ENCODE results near the gene RAB44. TPM values are rescaled to one million over a fixed set of nuclear protein-coding genes. Genes with fewer than 3 reads are reported as not detected.

The RAB44 gene
- total RNA-seq, 1 donor from 2014 or later = not detected

DNA sequence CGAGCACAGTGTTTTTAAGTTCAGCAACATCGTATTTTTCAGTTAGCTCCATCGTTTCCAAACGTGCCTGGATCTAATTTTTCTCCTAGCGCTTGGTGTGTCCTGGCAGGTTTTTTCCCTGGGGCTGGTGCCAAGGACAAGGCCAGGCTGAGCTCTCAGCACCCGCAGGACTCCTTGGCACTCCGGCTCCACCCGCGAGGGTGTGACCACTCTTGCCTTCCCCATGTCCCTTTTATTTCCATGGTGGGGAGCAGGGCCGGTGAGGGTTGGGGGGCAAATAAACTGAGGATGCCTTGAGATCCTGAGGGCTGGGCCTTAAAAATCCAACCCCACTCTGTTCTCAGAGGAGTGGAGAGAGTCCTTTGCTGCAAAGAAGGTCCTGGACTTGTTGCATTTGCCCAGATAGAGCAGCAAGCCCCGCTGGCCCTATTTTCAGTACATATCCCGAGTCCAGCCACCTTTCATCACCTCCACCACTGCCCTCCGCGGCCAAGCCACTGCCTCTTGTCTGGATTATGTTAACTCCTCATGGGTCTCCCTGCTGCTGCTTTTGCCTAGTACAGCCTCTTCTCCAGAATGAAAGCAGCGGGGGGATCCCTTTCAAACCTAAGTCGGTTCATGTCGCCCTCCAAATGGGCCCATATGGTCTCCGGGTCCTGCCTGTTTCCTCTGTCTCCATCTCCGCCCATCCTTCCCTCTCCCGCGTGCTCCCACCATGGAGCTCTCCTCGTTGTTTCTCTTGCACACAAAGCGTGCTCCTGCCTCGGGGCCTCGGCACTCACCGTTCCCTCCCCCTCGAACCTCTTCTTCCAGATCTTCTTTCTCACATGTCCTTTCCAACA, 4.5 kb upstream of the RAB44 start:
- Mint-ChIP-seq H3K4me3 (no peak overlapping the region), H3K27ac (peak overlapping the region; percentile 12), H3K4me1 (ENCODE audit: unreplicated experiment) (no peaks in the 10 kb centered on the region), H3K27me3 (no peaks in the 10 kb centered on the region), H3K36me3 (no peaks in the 10 kb centered on the region), H3K9me3 (no peaks in the 10 kb centered on the region)
- TF ChIP-seq, protein P1, sequence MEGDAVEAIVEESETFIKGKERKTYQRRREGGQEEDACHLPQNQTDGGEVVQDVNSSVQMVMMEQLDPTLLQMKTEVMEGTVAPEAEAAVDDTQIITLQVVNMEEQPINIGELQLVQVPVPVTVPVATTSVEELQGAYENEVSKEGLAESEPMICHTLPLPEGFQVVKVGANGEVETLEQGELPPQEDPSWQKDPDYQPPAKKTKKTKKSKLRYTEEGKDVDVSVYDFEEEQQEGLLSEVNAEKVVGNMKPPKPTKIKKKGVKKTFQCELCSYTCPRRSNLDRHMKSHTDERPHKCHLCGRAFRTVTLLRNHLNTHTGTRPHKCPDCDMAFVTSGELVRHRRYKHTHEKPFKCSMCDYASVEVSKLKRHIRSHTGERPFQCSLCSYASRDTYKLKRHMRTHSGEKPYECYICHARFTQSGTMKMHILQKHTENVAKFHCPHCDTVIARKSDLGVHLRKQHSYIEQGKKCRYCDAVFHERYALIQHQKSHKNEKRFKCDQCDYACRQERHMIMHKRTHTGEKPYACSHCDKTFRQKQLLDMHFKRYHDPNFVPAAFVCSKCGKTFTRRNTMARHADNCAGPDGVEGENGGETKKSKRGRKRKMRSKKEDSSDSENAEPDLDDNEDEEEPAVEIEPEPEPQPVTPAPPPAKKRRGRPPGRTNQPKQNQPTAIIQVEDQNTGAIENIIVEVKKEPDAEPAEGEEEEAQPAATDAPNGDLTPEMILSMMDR (conservative IDR thresholded peaks at IDR 0.05) = no peak
- no peak for DNase-seq (ENCODE audit: extremely low spot score, unreplicated experiment)

DNA sequence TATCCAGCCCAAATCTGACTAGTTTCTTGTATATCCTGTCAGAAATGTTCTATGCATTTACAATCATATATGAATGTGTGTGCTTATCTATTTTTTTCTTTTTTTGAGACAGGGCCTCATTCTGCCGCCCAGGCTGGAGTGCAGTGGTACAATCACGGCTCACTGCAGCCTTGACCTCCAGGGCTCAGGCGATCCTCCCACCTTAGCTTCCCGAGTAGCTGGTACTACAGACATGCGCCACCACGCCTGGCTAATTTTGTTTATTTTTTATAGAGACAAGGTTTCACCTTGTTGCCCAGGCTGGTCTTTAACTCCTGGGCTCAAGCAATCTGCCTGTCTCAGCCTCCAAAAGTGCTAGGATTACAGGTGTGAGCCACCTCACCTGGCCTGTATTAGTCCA, 3.0 kb upstream of the RAB44 start:
- H3K27me3 Mint-ChIP-seq = peaks cover 6% of the 10 kb centered on the region
- no peak overlapping the region for H3K27ac Mint-ChIP-seq
- no peaks in the 10 kb centered on the region for H3K36me3 Mint-ChIP-seq
- no peaks in the 10 kb centered on the region for H3K4me1 Mint-ChIP-seq (ENCODE audit: unreplicated experiment)
- H3K9me3 Mint-ChIP-seq = no peaks in the 10 kb centered on the region
- no peak overlapping the region for H3K4me3 Mint-ChIP-seq
- no peak for DNase-seq (ENCODE audit: extremely low spot score, unreplicated experiment)
- TF ChIP-seq, protein P1 (conservative IDR thresholded peaks at IDR 0.05) = no peak

DNA sequence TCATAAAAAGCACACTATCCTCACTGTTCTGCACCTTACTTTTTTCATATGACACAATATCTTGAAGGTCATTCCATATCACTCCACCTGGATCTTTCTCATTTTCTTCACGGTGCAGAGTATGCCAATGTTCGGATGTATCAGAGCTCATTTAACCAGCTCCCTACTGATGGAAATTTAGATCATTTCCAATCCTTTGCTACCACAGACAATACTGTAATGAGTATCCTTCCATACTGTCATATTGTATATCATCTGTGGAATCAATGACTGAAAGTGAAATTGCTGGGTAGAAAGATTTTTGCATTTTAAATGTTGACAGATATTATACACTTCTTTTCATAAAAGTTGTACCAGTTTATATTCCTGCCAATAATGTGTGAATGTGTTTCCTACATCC, 2.2 kb upstream of the RAB44 start:
- DNase-seq (ENCODE audit: extremely low spot score, unreplicated experiment) = no peak

DNA sequence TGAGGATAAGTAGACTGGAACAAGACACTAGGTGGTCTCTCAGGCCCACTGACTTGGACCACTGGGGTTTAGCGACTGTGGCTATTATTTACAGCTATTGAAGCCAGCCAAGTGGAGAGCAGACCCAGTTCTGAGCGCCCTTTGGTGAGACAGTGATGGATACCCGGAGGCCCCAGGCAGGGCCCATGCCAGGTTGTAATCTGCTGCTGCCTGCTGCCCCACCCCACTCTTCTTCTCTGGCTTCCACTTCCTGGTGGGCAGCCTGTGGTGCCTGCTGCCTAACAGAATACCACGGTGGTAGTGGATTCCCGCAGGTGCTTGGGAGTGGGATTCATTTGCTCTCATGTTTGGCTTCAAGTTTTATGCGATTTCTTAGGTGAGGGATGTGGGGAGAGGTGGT, 570 bp downstream of the RAB44 start:
- no peak overlapping the region for H3K27ac Mint-ChIP-seq
- no peaks in the 10 kb centered on the region for H3K36me3 Mint-ChIP-seq
- DNase-seq (ENCODE audit: extremely low spot score, unreplicated experiment) = no peak
- H3K27me3 Mint-ChIP-seq = peaks cover 6% of the 10 kb centered on the region
- no peaks in the 10 kb centered on the region for H3K9me3 Mint-ChIP-seq
- no peak overlapping the region for H3K4me3 Mint-ChIP-seq
- TF ChIP-seq, protein P1 (conservative IDR thresholded peaks at IDR 0.05) = no peak
- H3K4me1 Mint-ChIP-seq (ENCODE audit: unreplicated experiment) = no peaks in the 10 kb centered on the region

More for the DNA sequence above, 2.2 kb upstream of the RAB44 start:
- Mint-ChIP-seq H3K4me3 (no peak overlapping the region), H3K27ac (no peak overlapping the region), H3K27me3 (peaks cover 6% of the 10 kb centered on the region), H3K4me1 (ENCODE audit: unreplicated experiment) (no peaks in the 10 kb centered on the region), H3K36me3 (no peaks in the 10 kb centered on the region), H3K9me3 (no peaks in the 10 kb centered on the region)
- TF ChIP-seq, protein P1 (conservative IDR thresholded peaks at IDR 0.05) = no peak

DNA sequence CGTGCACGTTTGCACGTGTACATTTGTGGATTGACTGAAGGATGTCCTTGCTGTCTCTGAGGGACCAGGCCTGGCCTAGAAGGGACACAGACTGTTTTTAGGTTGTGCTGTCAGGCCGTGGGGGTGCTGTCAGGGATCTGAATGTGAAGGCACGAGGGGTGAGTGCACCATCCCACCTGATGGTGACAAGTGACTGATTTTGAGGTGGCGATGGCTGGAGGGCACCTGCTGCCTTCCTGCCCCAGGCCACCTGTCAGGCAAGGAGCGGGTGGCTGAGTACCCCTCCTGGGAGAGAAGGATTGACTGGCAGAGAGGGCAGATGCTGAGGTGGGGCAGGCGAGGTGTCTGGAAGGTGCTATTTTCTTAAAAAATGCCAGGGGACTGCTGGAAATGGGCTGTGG, 1.2 kb downstream of the RAB44 start:
- no peaks in the 10 kb centered on the region for H3K9me3 Mint-ChIP-seq
- H3K27me3 Mint-ChIP-seq = peaks cover 10% of the 10 kb centered on the region
- no peak overlapping the region for H3K4me3 Mint-ChIP-seq
- TF ChIP-seq, protein P1 (conservative IDR thresholded peaks at IDR 0.05) = no peak
- no peaks in the 10 kb centered on the region for H3K4me1 Mint-ChIP-seq (ENCODE audit: unreplicated experiment)
- H3K36me3 Mint-ChIP-seq = no peaks in the 10 kb centered on the region
- H3K27ac Mint-ChIP-seq = no peak overlapping the region
- no peak for DNase-seq (ENCODE audit: extremely low spot score, unreplicated experiment)

Measured in type B pancreatic cell (in vitro differentiated cells).